ENCODE measurements around the gene ARHGAP23. TPM values are rescaled to one million over a fixed set of nuclear protein-coding genes. Genes with fewer than 3 reads are reported as not detected.
"Not testable (repeated sequence)": the region's sequence is repeated elsewhere in the genome, so short reads cannot be mapped to it uniquely, and the experiment has no call there.

Gene ARHGAP23
- total and polyA plus RNA-seq, 5 donors: 40.7 to 96.9 (median 74.0) TPM

GRCh38 chr17:38508570-38508950, 80.3 kb downstream of the ARHGAP23 start:
- WGBS: 74% methylated on average over 6 of the region's 6 CpGs

GRCh38 chr17:38508954-38509771, 80.9 kb downstream of the ARHGAP23 start:
- H3K4me1 ChIP-seq (ENCODE audit: control insufficient read depth, insufficient read depth, low read length): peaks cover 7% of the 10 kb centered on the region
- ATAC-seq: peak; percentile 68 to 71
- WGBS: 46% methylated on average over 27 of the region's 27 CpGs
- H3K4me3 ChIP-seq (ENCODE audit: low read length): no peak overlapping the region
- H3K27me3 ChIP-seq (ENCODE audit: control insufficient read depth, insufficient read depth): no peaks in the 10 kb centered on the region
- H3K27ac ChIP-seq (ENCODE audit: low read length): no peak overlapping the region
- peak; percentile 85 to 92 (median 92) for DNase-seq
- H3K9me3 ChIP-seq (ENCODE audit: control insufficient read depth, low read length): no peaks in the 10 kb centered on the region
- intact Hi-C loops (cut with DNase I): loop anchor here in 3 of 4 donors (5.0 to 10.0 kb wide), 3 partner anchors 154 to 163 kb away; partner anchors contain the start of genes EPOP (in 1 of the 3) and SOCS7 (in 1 of the 3)

More at GRCh38 chr17:38508570-38508950, 80.3 kb downstream of the ARHGAP23 start:
- Histone ChIP-seq H3K4me1 (ENCODE audit: control insufficient read depth, insufficient read depth, low read length) (peaks cover 7% of the 10 kb centered on the region), H3K27ac (ENCODE audit: low read length) (no peak overlapping the region), H3K27me3 (ENCODE audit: control insufficient read depth, insufficient read depth) (no peaks in the 10 kb centered on the region), H3K9me3 (ENCODE audit: control insufficient read depth, low read length) (no peaks in the 10 kb centered on the region), H3K4me3 (ENCODE audit: low read length) (no peak overlapping the region)
- ATAC-seq: peak; percentile 1 to 2
- DNase-seq: no peak
- intact Hi-C loops (cut with DNase I): loop anchor here in 3 of 4 donors (5.0 to 10.0 kb wide), 3 partner anchors 154 to 164 kb away; partner anchors contain the start of genes EPOP (in 1 of the 3) and SOCS7 (in 1 of the 3)

- Histone ChIP-seq H3K27ac (ENCODE audit: low read length) (no peak overlapping the region), H3K4me3 (ENCODE audit: low read length) (no peak overlapping the region), H3K9me3 (ENCODE audit: control insufficient read depth, low read length) (no peaks in the 10 kb centered on the region), H3K27me3 (ENCODE audit: control insufficient read depth, insufficient read depth) (no peaks in the 10 kb centered on the region), H3K4me1 (ENCODE audit: control insufficient read depth, insufficient read depth, low read length) (peaks cover 7% of the 10 kb centered on the region)
- peak; percentile 36 to 49 for ATAC-seq
- peak; percentile 41 to 65 (median 64) for DNase-seq
- intact Hi-C loops (cut with DNase I): loop anchor here in 3 of 4 donors (5.0 to 10.0 kb wide), 4 partner anchors 75 to 162 kb away; partner anchors contain the start of genes EPOP (in 1 of the 3) and SOCS7 (in 1 of the 3)
- 12% methylated on average over 80 of the region's 80 CpGs for WGBS
Measured at GRCh38 chr17:38509772-38510420, 81.6 kb downstream of the ARHGAP23 start.

- no peaks in the 10 kb centered on the region for H3K9me3 ChIP-seq (ENCODE audit: control insufficient read depth, low read length)
- H3K4me3 ChIP-seq (ENCODE audit: low read length): no peak overlapping the region
- H3K27ac ChIP-seq (ENCODE audit: low read length): no peak overlapping the region
- H3K27me3 ChIP-seq (ENCODE audit: control insufficient read depth, insufficient read depth): no peaks in the 10 kb centered on the region
- H3K4me1 ChIP-seq (ENCODE audit: control insufficient read depth, insufficient read depth, low read length): peaks cover 7% of the 10 kb centered on the region
- WGBS: 27% methylated on average over 86 of the region's 86 CpGs
- intact Hi-C loops (cut with DNase I): loop anchor here in 1 of 4 donors (10.0 kb wide), 1 partner anchor 74 kb away; no protein-coding TSS in a partner anchor
- DNase-seq (peak; percentile 43 to 82 (median 78)), ATAC-seq (peak; percentile 34 to 49)
Measured at GRCh38 chr17:38510421-38511149, 82.3 kb downstream of the ARHGAP23 start.

- intact Hi-C loops (cut with DNase I): loop anchor here in 1 of 4 donors (10.0 kb wide), 1 partner anchor 73 kb away; no protein-coding TSS in a partner anchor
- peak in 1 of 2 donors; percentile 3 for ATAC-seq
Measured at GRCh38 chr17:38511150-38512108, 83.2 kb downstream of the ARHGAP23 start.

GRCh38 chr17:38512473-38513058, 84.3 kb downstream of the ARHGAP23 start:
- DNase-seq (no peak), ATAC-seq (no peak)
- peaks cover 7% of the 10 kb centered on the region for H3K4me1 ChIP-seq (ENCODE audit: control insufficient read depth, insufficient read depth, low read length)
- 74% methylated on average over 13 of the region's 13 CpGs for WGBS
- H3K27me3 ChIP-seq (ENCODE audit: control insufficient read depth, insufficient read depth): no peaks in the 10 kb centered on the region
- H3K4me3 ChIP-seq (ENCODE audit: low read length): no peak overlapping the region
- no peaks in the 10 kb centered on the region for H3K9me3 ChIP-seq (ENCODE audit: control insufficient read depth, low read length)
- intact Hi-C loops (cut with DNase I): loop anchor here in 1 of 4 donors (10.0 kb wide), 1 partner anchor 72 kb away; no protein-coding TSS in a partner anchor
- H3K27ac ChIP-seq (ENCODE audit: low read length): no peak overlapping the region

More at GRCh38 chr17:38511150-38512108, 83.2 kb downstream of the ARHGAP23 start:
- Histone ChIP-seq H3K27me3 (ENCODE audit: control insufficient read depth, insufficient read depth) (no peaks in the 10 kb centered on the region), H3K9me3 (ENCODE audit: control insufficient read depth, low read length) (no peaks in the 10 kb centered on the region), H3K27ac (ENCODE audit: low read length) (no peak overlapping the region), H3K4me1 (ENCODE audit: control insufficient read depth, insufficient read depth, low read length) (peaks cover 7% of the 10 kb centered on the region), H3K4me3 (ENCODE audit: low read length) (no peak overlapping the region)
- WGBS: 72% methylated on average over 15 of the region's 15 CpGs
- peak in 1 of 3 donors; percentile 60 for DNase-seq

GRCh38 chr17:38526526-38526925, 98.3 kb downstream of the ARHGAP23 start:
- H3K4me3 ChIP-seq (ENCODE audit: low read length); intact Hi-C loops (cut with DNase I); H3K27ac ChIP-seq (ENCODE audit: low read length); H3K27me3 ChIP-seq (ENCODE audit: control insufficient read depth, insufficient read depth); H3K4me1 ChIP-seq (ENCODE audit: control insufficient read depth, insufficient read depth, low read length); H3K9me3 ChIP-seq (ENCODE audit: control insufficient read depth, low read length); DNase-seq; ATAC-seq: not testable (repeated sequence)
- 50% methylated on average over 8 of the region's 8 CpGs for WGBS

GRCh38 chr17:38528141-38528540, 99.9 kb downstream of the ARHGAP23 start:
- intact Hi-C loops (cut with DNase I); H3K27me3 ChIP-seq (ENCODE audit: control insufficient read depth, insufficient read depth); H3K27ac ChIP-seq (ENCODE audit: low read length); H3K4me3 ChIP-seq (ENCODE audit: low read length); DNase-seq; H3K4me1 ChIP-seq (ENCODE audit: control insufficient read depth, insufficient read depth, low read length); ATAC-seq; H3K9me3 ChIP-seq (ENCODE audit: control insufficient read depth, low read length): not testable (repeated sequence)
- WGBS: 17% methylated on average over 10 of the region's 10 CpGs

GRCh38 chr17:38530856-38531255, 102.6 kb downstream of the ARHGAP23 start:
- H3K4me3 ChIP-seq (ENCODE audit: low read length); H3K4me1 ChIP-seq (ENCODE audit: control insufficient read depth, insufficient read depth, low read length); ATAC-seq; H3K27ac ChIP-seq (ENCODE audit: low read length); DNase-seq; H3K9me3 ChIP-seq (ENCODE audit: control insufficient read depth, low read length); intact Hi-C loops (cut with DNase I); H3K27me3 ChIP-seq (ENCODE audit: control insufficient read depth, insufficient read depth): not testable (repeated sequence)
- 43% methylated on average over 10 of the region's 11 CpGs for WGBS

Data from right cardiac atrium (tissue), 5 donors.